ENCODE results near the gene HOXA5. TPM values are rescaled to one million over a fixed set of nuclear protein-coding genes. Genes with fewer than 3 reads are reported as not detected.
A peak's percentile ranks its signal among the peaks of the same experiment; 100 is the strongest.

The HOXA5 gene
- total and polyA plus RNA-seq, 4 donors: 20.6 to 171 (median 95.6) TPM

- WGBS (ENCODE audit: insufficient coverage): 8% methylated on average over 28 of the region's 28 CpGs
- H3K27ac ChIP-seq (ENCODE audit: low read depth, low read length): peak overlapping the region; percentile 99
- peaks cover 35% of the 10 kb centered on the region for H3K36me3 ChIP-seq (ENCODE audit: control insufficient read depth, insufficient read depth, low read length)
- no peak for DNase-seq (ENCODE audit: low read depth in 4 of 6, low spot score in 6 of 6)
- H3K9me3 ChIP-seq (ENCODE audit: control insufficient read depth, insufficient read depth, low read length): no peaks in the 10 kb centered on the region
- H3K4me1 ChIP-seq (ENCODE audit: control insufficient read depth, insufficient read depth, low read length): peaks cover 80% of the 10 kb centered on the region
- peaks cover 4% of the 10 kb centered on the region for H3K27me3 ChIP-seq (ENCODE audit: control insufficient read depth, insufficient read depth, low read length)
- H3K4me3 ChIP-seq (ENCODE audit: low read depth, low read length): peak overlapping the region; percentile 91
Observed at GRCh38 chr7:27148031-27148755, 4.7 kb upstream of the HOXA5 start.

- 10% methylated on average over 63 of the region's 63 CpGs for WGBS (ENCODE audit: insufficient coverage)
- H3K27ac ChIP-seq (ENCODE audit: low read depth, low read length): peak within 1 kb of the TSS; percentile 99
- H3K27me3 ChIP-seq (ENCODE audit: control insufficient read depth, insufficient read depth, low read length): peaks cover 4% of the 10 kb centered on the region
- peak in 2 of 6 donors; percentile 87 to 96 for DNase-seq (ENCODE audit: low read depth in 4 of 6, low spot score in 6 of 6)
- peaks cover 42% of the 10 kb centered on the region for H3K36me3 ChIP-seq (ENCODE audit: control insufficient read depth, insufficient read depth, low read length)
- peaks cover 77% of the 10 kb centered on the region for H3K4me1 ChIP-seq (ENCODE audit: control insufficient read depth, insufficient read depth, low read length)
- no peaks in the 10 kb centered on the region for H3K9me3 ChIP-seq (ENCODE audit: control insufficient read depth, insufficient read depth, low read length)
- peak within 1 kb of the TSS; percentile 91 for H3K4me3 ChIP-seq (ENCODE audit: low read depth, low read length)
Observed at GRCh38 chr7:27147199-27148030, 3.9 kb upstream of the HOXA5 start, which contains the start of gene HOXA6. Gene HOXA6 (minus strand): TSS chr7:27147774. CDS start chr7:27147749, 25 bp downstream.

GRCh38 chr7:27146491-27147198 is 3.2 kb upstream of the HOXA5 start:
- peak overlapping the region; percentile 91 for H3K4me3 ChIP-seq (ENCODE audit: low read depth, low read length)
- DNase-seq (ENCODE audit: low read depth in 4 of 6, low spot score in 6 of 6): no peak
- peaks cover 77% of the 10 kb centered on the region for H3K4me1 ChIP-seq (ENCODE audit: control insufficient read depth, insufficient read depth, low read length)
- peaks cover 6% of the 10 kb centered on the region for H3K27me3 ChIP-seq (ENCODE audit: control insufficient read depth, insufficient read depth, low read length)
- no peaks in the 10 kb centered on the region for H3K9me3 ChIP-seq (ENCODE audit: control insufficient read depth, insufficient read depth, low read length)
- WGBS (ENCODE audit: insufficient coverage): 45% methylated on average over 4 of the region's 5 CpGs
- peak overlapping the region; percentile 99 for H3K27ac ChIP-seq (ENCODE audit: low read depth, low read length)
- H3K36me3 ChIP-seq (ENCODE audit: control insufficient read depth, insufficient read depth, low read length): peaks cover 49% of the 10 kb centered on the region

- Histone ChIP-seq H3K4me3 (ENCODE audit: low read depth, low read length) (peak overlapping the region; percentile 91), H3K9me3 (ENCODE audit: control insufficient read depth, insufficient read depth, low read length) (no peaks in the 10 kb centered on the region), H3K4me1 (ENCODE audit: control insufficient read depth, insufficient read depth, low read length) (peaks cover 71% of the 10 kb centered on the region), H3K36me3 (ENCODE audit: control insufficient read depth, insufficient read depth, low read length) (peaks cover 49% of the 10 kb centered on the region), H3K27me3 (ENCODE audit: control insufficient read depth, insufficient read depth, low read length) (peaks cover 6% of the 10 kb centered on the region), H3K27ac (ENCODE audit: low read depth, low read length) (peak overlapping the region; percentile 99)
- 30% methylated on average over 7 of the region's 11 CpGs for WGBS (ENCODE audit: insufficient coverage)
- DNase-seq (ENCODE audit: low read depth in 4 of 6, low spot score in 6 of 6): no peak
Observed at GRCh38 chr7:27145914-27146412, 2.5 kb upstream of the HOXA5 start.

GRCh38 chr7:27145165-27145913 is 1.9 kb upstream of the HOXA5 start:
- H3K4me1 ChIP-seq (ENCODE audit: control insufficient read depth, insufficient read depth, low read length): peaks cover 73% of the 10 kb centered on the region
- WGBS (ENCODE audit: insufficient coverage): 16% methylated on average over 47 of the region's 47 CpGs
- H3K4me3 ChIP-seq (ENCODE audit: low read depth, low read length): peak overlapping the region; percentile 91
- H3K36me3 ChIP-seq (ENCODE audit: control insufficient read depth, insufficient read depth, low read length): peaks cover 49% of the 10 kb centered on the region
- H3K27me3 ChIP-seq (ENCODE audit: control insufficient read depth, insufficient read depth, low read length): peaks cover 6% of the 10 kb centered on the region
- DNase-seq (ENCODE audit: low read depth in 4 of 6, low spot score in 6 of 6): no peak
- peak overlapping the region; percentile 99 for H3K27ac ChIP-seq (ENCODE audit: low read depth, low read length)
- no peaks in the 10 kb centered on the region for H3K9me3 ChIP-seq (ENCODE audit: control insufficient read depth, insufficient read depth, low read length)

GRCh38 chr7:27144781-27145164 is 1.3 kb upstream of the HOXA5 start:
- Histone ChIP-seq H3K4me3 (ENCODE audit: low read depth, low read length) (peak overlapping the region; percentile 91), H3K27ac (ENCODE audit: low read depth, low read length) (peak overlapping the region; percentile 99), H3K36me3 (ENCODE audit: control insufficient read depth, insufficient read depth, low read length) (peaks cover 51% of the 10 kb centered on the region), H3K9me3 (ENCODE audit: control insufficient read depth, insufficient read depth, low read length) (no peaks in the 10 kb centered on the region), H3K4me1 (ENCODE audit: control insufficient read depth, insufficient read depth, low read length) (peaks cover 73% of the 10 kb centered on the region), H3K27me3 (ENCODE audit: control insufficient read depth, insufficient read depth, low read length) (peaks cover 6% of the 10 kb centered on the region)
- WGBS (ENCODE audit: insufficient coverage): 15% methylated on average over 31 of the region's 31 CpGs
- no peak for DNase-seq (ENCODE audit: low read depth in 4 of 6, low spot score in 6 of 6)

GRCh38 chr7:27143950-27144780 is 684 bp upstream of the HOXA5 start:
- 15% methylated on average over 26 of the region's 40 CpGs for WGBS (ENCODE audit: insufficient coverage)
- DNase-seq (ENCODE audit: low read depth in 4 of 6, low spot score in 6 of 6): peak in 2 of 6 donors; percentile 68 to 83
- H3K4me1 ChIP-seq (ENCODE audit: control insufficient read depth, insufficient read depth, low read length): peaks cover 75% of the 10 kb centered on the region
- H3K27ac ChIP-seq (ENCODE audit: low read depth, low read length): peak overlapping the region; percentile 99
- H3K9me3 ChIP-seq (ENCODE audit: control insufficient read depth, insufficient read depth, low read length): no peaks in the 10 kb centered on the region
- H3K36me3 ChIP-seq (ENCODE audit: control insufficient read depth, insufficient read depth, low read length): peaks cover 57% of the 10 kb centered on the region
- peaks cover 6% of the 10 kb centered on the region for H3K27me3 ChIP-seq (ENCODE audit: control insufficient read depth, insufficient read depth, low read length)
- peak overlapping the region; percentile 91 for H3K4me3 ChIP-seq (ENCODE audit: low read depth, low read length)

GRCh38 chr7:27142580-27143022 is 880 bp downstream of the HOXA5 start:
- Histone ChIP-seq H3K27ac (ENCODE audit: low read depth, low read length) (peak overlapping the region; percentile 99), H3K27me3 (ENCODE audit: control insufficient read depth, insufficient read depth, low read length) (peaks cover 6% of the 10 kb centered on the region), H3K36me3 (ENCODE audit: control insufficient read depth, insufficient read depth, low read length) (peaks cover 57% of the 10 kb centered on the region), H3K9me3 (ENCODE audit: control insufficient read depth, insufficient read depth, low read length) (no peaks in the 10 kb centered on the region), H3K4me3 (ENCODE audit: low read depth, low read length) (peak overlapping the region; percentile 91), H3K4me1 (ENCODE audit: control insufficient read depth, insufficient read depth, low read length) (peaks cover 70% of the 10 kb centered on the region)
- DNase-seq (ENCODE audit: low read depth in 4 of 6, low spot score in 6 of 6): no peak
- 4% methylated on average over 20 of the region's 29 CpGs for WGBS (ENCODE audit: insufficient coverage)

Data from spinal cord (tissue), 10 donors.